Ovary (tissue), 9 donors: ENCODE measurements around the gene CHERP. TPM values are rescaled to one million over a fixed set of nuclear protein-coding genes. Genes with fewer than 3 reads are reported as not detected.

ENCODE experiments used
- DNase-seq, 5 donors: peaks; one replicate each; pipeline ENCODE4 v3.0.0-alpha.2; 2019 to 2020
- H3K27ac ChIP-seq, 2 donors: fragments of 200-600 bp; one replicate each; pipeline versions ENCODE4 v1.5.1 to v1.8.0; 2019 to 2022
- H3K27me3 ChIP-seq: fragments of 200-600 bp; one replicate; pipeline ENCODE4 v1.8.0; 2022
- H3K36me3 ChIP-seq: fragments of 200-600 bp; sonication (generic); one replicate; pipeline ENCODE4 v1.5.1; 2019
- H3K4me1 ChIP-seq: one replicate; pipeline ENCODE4 v1.8.1; 2013; ENCODE audit warnings: mild to moderate bottlenecking, moderate library complexity; ENCODE audit not compliant: insufficient read depth
- H3K4me3 ChIP-seq: fragments of 200-600 bp; sonication (generic); one replicate; pipeline ENCODE4 v1.5.1; 2017
- H3K9me3 ChIP-seq, 2 donors: fragments of 200-600 bp in 1 of 2; sonication (generic) in 1 of 2; one replicate each; pipeline versions ENCODE4 v1.5.1 to v1.8.1; 2013 to 2019; ENCODE audit warnings: mild to moderate bottlenecking in 1 of 2, moderate library complexity in 1 of 2
- EP300 ChIP-seq: sonication (generic); formaldehyde crosslinking; IDR thresholded peaks from one replicate; pipeline ENCODE4 v1.6.1; 2017; ENCODE audit warnings: antibody characterized with exemption
- POLR2A ChIP-seq: fragments of 450-650 bp; IDR thresholded peaks from one replicate; pipeline ENCODE4 v1.6.1; 2017; ENCODE audit warnings: antibody characterized with exemption, mild to moderate bottlenecking, moderate library complexity
- WGBS, 3 donors: extraction: QIAGEN DNeasy Blood & Tissue Kit in 1 of 3; methylation state at CpG; one replicate each; pipeline versions ENCODE4 v1.1.5 to v1.1.7; 2013 to 2017; 5-methylcytosine and 5-hydroxymethylcytosine counted together
- intact Hi-C, 4 donors: fragments of 100-400 bp; cut with DNase I; formaldehyde crosslinking; loops; one replicate each; pipeline versions ENCODE4 v1.11.0 to v1.15.1; 2022 to 2023
- polyA plus RNA-seq, 2 donors: library from polyadenylated mRNA; stranded (reverse); fragments of 200-250 nt in 1 of 2; fragments of 350-450 nt in 1 of 2; fragmentation: Illumina TruSeq in 1 of 2; extraction: RNeasy Lipid Tissue Mini Kit (QIAGEN cat#74804) in 1 of 2; gene quantifications; one replicate each; pipeline ENCODE4 v1.2.3, GENCODE V29; 2013 to 2014
- total RNA-seq, 7 donors: library from RNA; depleted of rRNA in 2 of 7; stranded (reverse); fragments of >200 nt in 2 of 7; fragmentation: NEBNext Ultra II Directional in 3 of 7; extraction: Animal tissue kit (Norgen Biotek cat#: 25700) in 3 of 7; gene quantifications; one replicate each; pipeline versions ENCODE4 v1.1.0 to v1.2.4, GENCODE V29; 2016 to 2023
- TF ChIP-seq, protein P1 (sequence below), 3 donors: fragments of 450-650 bp in 2 of 3; fragments of 200-600 bp in 1 of 3; IDR thresholded peaks; one replicate each; pipeline versions ENCODE4 v1.5.1 to v1.8.0; 2016 to 2022; ENCODE audit warnings: antibody characterized with exemption in 3 of 3, mild to moderate bottlenecking in 1 of 3
- donor health status: DM: no; HTN: no; CAD: no; lungs with moderate emphysema.
- donor health status: DM: no; HTN: no; CAD: no.
- donor health status: Bipolar disorder and iron deficiency.
- donor health status: DM: yes; HTN: yes; CAD: no.
- donor health status: DM: no; HTN: no; CAD: no.
- donor health status: DM: yes; HTN: yes; CAD: no.

Gene CHERP
- total and polyA plus RNA-seq, 9 donors: 5.9 to 52.6 (median 39.7) TPM

DNA sequence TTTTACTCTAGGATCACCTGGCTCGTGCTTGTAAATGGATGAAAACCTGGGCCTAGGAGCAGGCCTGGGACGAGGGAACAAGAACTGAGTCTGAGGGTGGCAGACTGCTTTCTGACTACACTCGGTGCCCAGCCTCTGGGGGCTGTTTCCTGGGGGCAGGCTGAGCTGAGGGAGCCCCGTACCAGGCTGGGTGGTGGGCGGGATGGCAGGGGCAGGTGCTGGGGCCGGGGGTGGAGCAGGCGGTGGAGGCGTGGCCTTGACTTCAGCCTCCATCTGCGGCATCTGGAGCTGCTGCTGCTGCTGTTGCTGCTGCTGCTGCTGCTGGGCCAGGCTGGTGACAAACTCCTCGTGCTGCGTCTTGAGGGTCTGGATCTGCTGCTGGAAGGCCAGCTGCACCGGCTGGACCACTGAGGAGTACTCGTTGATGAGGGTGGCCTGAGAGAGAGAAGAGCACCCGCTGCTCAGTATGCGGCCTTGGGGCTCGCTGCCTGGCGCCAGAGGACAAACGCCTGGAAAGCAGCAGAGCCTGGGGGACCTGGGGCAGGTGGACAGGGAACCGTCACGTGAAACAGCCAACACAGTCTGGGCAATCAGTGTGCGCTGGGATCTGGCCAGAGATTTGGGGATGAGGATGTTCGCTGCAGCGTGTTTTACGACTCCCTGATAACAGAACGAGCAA lies 12.6 kb downstream of the CHERP start:
- Histone ChIP-seq H3K4me1 (no peaks in the 10 kb centered on the region), H3K27me3 (no peaks in the 10 kb centered on the region), H3K36me3 (peaks cover 3% of the 10 kb centered on the region), H3K4me3 (no peak overlapping the region), H3K9me3 (no peaks in the 10 kb centered on the region), H3K27ac (no peak overlapping the region)
- DNase-seq: no peak
- no peak for TF ChIP-seq POLR2A
- no peak for TF ChIP-seq EP300
- TF ChIP-seq, protein P1, sequence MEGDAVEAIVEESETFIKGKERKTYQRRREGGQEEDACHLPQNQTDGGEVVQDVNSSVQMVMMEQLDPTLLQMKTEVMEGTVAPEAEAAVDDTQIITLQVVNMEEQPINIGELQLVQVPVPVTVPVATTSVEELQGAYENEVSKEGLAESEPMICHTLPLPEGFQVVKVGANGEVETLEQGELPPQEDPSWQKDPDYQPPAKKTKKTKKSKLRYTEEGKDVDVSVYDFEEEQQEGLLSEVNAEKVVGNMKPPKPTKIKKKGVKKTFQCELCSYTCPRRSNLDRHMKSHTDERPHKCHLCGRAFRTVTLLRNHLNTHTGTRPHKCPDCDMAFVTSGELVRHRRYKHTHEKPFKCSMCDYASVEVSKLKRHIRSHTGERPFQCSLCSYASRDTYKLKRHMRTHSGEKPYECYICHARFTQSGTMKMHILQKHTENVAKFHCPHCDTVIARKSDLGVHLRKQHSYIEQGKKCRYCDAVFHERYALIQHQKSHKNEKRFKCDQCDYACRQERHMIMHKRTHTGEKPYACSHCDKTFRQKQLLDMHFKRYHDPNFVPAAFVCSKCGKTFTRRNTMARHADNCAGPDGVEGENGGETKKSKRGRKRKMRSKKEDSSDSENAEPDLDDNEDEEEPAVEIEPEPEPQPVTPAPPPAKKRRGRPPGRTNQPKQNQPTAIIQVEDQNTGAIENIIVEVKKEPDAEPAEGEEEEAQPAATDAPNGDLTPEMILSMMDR (IDR thresholded peaks at IDR 0.05): no peak
- 78 to 89% (median 80%) methylated on average over 25 of the region's 25 CpGs for WGBS, 3 donors
- intact Hi-C loops: no loop called here

DNA sequence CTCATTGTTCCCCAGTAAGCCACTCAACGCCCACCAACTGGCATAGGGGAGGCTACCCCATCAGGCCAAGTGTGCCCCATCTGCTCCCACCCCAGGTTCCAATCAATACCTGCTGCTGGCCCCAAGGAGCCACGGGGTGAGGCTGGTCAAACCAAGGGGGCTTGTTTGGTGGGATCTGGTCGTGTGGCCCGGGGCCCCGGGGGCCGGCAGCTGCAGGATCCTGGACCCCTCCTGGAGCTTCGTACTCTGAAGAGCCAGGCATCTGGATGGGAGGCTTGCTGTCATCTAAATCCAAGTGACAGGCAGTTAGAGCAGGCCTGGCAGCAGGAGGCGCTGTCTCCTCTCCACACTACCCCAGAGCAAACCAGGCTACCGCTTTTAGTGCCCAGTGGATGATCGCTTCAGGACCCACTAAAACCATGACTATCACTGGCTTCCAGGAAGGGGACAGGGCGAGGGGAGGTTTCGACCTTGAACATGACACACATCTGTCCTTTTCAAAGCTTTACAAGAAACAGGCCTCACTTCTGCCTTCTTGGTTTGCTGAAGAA lies 14.2 kb downstream of the CHERP start:
- DNase-seq: no peak
- no peak overlapping the region for H3K4me3 ChIP-seq
- intact Hi-C loops: no loop called here
- peaks cover 3% of the 10 kb centered on the region for H3K36me3 ChIP-seq
- H3K27me3 ChIP-seq: no peaks in the 10 kb centered on the region
- no peak overlapping the region for H3K27ac ChIP-seq
- no peaks in the 10 kb centered on the region for H3K9me3 ChIP-seq
- WGBS, 3 donors: 84 to 91% (median 90%) methylated on average over 12 of the region's 12 CpGs
- no peaks in the 10 kb centered on the region for H3K4me1 ChIP-seq
- TF ChIP-seq, protein P1 (IDR thresholded peaks at IDR 0.05): no peak
- TF ChIP-seq EP300: no peak
- TF ChIP-seq POLR2A: no peak

DNA sequence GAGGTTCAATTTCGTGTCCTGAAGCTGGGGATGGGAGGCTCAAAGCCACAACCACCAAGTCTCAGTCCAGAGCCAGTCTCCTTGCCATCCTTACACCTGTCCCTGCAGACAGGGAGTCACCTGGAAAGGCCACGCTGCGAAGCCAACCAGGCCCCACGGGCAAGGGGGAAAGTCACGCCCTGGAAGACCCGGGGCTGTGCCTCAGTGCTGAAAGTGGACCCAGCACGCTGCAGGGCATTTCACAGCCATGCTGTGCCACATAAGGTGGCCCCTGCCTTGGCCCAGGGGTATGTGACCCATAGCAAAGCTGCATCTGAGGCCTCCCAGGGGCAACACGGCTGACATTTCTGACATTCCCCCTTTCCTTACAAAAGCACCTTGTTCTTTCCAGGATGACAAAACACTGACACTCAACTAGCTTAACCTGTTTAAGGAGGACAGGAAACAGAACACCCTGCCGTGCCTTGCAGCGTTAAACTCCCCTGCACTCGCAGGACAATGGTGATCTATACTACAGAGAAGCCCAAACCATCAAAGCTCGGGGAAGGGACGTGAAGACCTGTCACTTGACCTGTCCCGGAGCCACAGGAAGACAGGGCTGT lies 14.8 kb downstream of the CHERP start:
- no peaks in the 10 kb centered on the region for H3K4me1 ChIP-seq
- 78 to 83% (median 83%) methylated on average over 14 of the region's 14 CpGs for WGBS, 3 donors
- H3K36me3 ChIP-seq: peaks cover 3% of the 10 kb centered on the region
- no peak overlapping the region for H3K4me3 ChIP-seq
- TF ChIP-seq EP300 (no peak), POLR2A (no peak)
- TF ChIP-seq, protein P1 (IDR thresholded peaks at IDR 0.05): no peak
- no peaks in the 10 kb centered on the region for H3K9me3 ChIP-seq
- intact Hi-C loops: no loop called here
- no peak overlapping the region for H3K27ac ChIP-seq
- no peak for DNase-seq
- H3K27me3 ChIP-seq: no peaks in the 10 kb centered on the region

DNA sequence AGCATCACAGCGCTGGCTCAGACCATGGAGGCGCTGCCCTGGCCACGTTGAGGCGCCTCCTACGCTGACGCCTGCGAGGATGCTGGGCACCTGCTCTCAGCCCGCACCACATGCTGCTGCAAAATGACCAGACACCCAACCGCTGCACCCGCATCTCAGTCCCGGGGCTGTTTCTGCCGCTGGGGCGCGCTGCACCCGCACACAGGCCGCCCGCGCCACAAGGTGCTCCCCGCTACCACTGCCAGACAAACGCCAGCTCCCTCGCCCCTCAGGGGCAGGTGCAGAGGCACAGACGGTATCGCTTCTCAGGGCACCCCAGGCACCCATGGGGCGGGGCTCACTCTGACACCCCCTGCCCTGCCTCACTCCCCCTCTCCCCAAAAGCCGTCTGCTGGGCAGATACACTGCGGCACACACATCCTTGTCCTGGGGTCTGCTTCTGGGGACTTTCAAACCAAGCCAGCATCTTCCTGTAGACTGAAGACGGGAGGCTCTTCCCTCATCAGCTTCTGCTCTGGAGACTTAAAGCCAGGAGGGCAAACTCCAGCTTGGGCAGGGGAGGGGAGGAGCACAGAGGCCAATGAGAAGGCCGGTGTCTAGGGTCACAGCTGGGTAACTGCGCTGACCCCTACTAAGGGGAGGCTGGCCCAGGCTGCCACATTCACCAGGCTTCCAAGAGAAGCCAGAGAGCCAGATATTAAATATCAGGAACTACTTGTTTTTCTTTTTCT lies 16.3 kb downstream of the CHERP start:
- Histone ChIP-seq H3K9me3 (no peaks in the 10 kb centered on the region), H3K4me1 (no peaks in the 10 kb centered on the region), H3K27ac (no peak overlapping the region), H3K36me3 (no peaks in the 10 kb centered on the region), H3K27me3 (no peaks in the 10 kb centered on the region), H3K4me3 (no peak overlapping the region)
- no peak for DNase-seq
- WGBS, 3 donors: 93 to 94% (median 94%) methylated on average over 28 to 29 of the region's 29 CpGs
- intact Hi-C loops: no loop called here
- TF ChIP-seq POLR2A (no peak), EP300 (no peak)
- TF ChIP-seq, protein P1 (IDR thresholded peaks at IDR 0.05): no peak
